ENCODE data around the gene PCDHB11. TPM values are rescaled to one million over a fixed set of nuclear protein-coding genes. Genes with fewer than 3 reads are reported as not detected.
"Not testable (repeated sequence)": the region's sequence is repeated elsewhere in the genome, so short reads cannot be mapped to it uniquely, and the experiment has no call there.

The PCDHB11 gene
- total RNA-seq, 4 donors from 2014 or later = 6.9 to 8.6 (median 7.6) TPM

DNA sequence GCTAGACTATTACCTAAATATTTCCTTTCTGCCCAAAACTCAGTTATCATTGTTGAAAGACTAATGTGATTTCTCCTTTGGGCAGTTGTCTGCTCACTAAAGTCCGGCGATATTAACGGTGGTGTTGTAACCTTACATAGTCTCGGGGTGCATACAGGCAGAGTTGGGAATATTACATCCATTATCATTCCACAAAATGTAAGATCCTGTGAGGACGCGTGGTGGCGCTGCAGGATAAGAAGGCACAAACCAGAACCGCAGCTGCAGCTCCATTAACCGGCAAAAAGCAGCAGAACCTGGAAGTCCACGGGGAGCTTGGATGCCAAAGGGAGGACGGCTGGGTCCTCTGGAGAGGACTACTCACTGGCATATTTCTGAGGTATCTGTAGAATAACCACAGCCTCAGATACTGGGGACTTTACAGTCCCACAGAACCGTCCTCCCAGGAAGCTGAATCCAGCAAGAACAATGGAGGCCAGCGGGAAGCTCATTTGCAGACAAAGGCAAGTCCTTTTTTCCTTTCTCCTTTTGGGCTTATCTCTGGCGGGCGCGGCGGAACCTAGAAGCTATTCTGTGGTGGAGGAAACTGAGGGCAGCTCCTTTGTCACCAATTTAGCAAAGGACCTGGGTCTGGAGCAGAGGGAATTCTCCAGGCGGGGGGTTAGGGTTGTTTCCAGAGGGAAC is 14.4 kb downstream of the PCDHB11 start, which contains the start of gene PCDHB13:
PCDHB13 (plus strand) TSS at position 264 of the 684 bp plus-strand sequence; CDS start at position 469, 205 bp downstream.
- TF ChIP-seq, protein P1, sequence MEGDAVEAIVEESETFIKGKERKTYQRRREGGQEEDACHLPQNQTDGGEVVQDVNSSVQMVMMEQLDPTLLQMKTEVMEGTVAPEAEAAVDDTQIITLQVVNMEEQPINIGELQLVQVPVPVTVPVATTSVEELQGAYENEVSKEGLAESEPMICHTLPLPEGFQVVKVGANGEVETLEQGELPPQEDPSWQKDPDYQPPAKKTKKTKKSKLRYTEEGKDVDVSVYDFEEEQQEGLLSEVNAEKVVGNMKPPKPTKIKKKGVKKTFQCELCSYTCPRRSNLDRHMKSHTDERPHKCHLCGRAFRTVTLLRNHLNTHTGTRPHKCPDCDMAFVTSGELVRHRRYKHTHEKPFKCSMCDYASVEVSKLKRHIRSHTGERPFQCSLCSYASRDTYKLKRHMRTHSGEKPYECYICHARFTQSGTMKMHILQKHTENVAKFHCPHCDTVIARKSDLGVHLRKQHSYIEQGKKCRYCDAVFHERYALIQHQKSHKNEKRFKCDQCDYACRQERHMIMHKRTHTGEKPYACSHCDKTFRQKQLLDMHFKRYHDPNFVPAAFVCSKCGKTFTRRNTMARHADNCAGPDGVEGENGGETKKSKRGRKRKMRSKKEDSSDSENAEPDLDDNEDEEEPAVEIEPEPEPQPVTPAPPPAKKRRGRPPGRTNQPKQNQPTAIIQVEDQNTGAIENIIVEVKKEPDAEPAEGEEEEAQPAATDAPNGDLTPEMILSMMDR (IDR thresholded peaks at IDR 0.05) = peak in 1 of 5 experiments; percentile 26
- H3K4me1 ChIP-seq, H3K27me3 ChIP-seq, H3K27ac ChIP-seq, H3K4me3 ChIP-seq: not testable (repeated sequence)
- WGBS, 2 donors = 6 to 10% methylated on average over 11 to 13 of the region's 18 CpGs
- H3K36me3 ChIP-seq = peaks cover 0 to 21% (median 0%) of the 10 kb centered on the region in 3 donors
- peak in 1 of 2 donors; percentile 24 for DNase-seq (ENCODE audit: low spot score in 2 of 2)
- peaks cover 0 to 96% (median 32%) of the 10 kb centered on the region in 4 donors for H3K9me3 ChIP-seq

DNA sequence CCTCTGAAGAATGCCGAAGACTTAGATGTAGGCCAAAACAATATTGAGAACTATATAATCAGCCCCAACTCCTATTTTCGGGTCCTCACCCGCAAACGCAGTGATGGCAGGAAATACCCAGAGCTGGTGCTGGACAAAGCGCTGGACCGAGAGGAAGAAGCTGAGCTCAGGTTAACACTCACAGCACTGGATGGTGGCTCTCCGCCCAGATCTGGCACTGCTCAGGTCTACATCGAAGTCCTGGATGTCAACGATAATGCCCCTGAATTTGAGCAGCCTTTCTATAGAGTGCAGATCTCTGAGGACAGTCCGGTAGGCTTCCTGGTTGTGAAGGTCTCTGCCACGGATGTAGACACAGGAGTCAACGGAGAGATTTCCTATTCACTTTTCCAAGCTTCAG is 15.2 kb downstream of the PCDHB11 start:
- not testable (repeated sequence) for H3K27me3 ChIP-seq; H3K27ac ChIP-seq; DNase-seq (ENCODE audit: low spot score in 2 of 2); H3K4me1 ChIP-seq; H3K4me3 ChIP-seq
- Histone ChIP-seq H3K9me3 (peaks cover 0 to 96% (median 32%) of the 10 kb centered on the region in 4 donors), H3K36me3 (peaks cover 0 to 23% (median 0%) of the 10 kb centered on the region in 3 donors)
- WGBS, 2 donors = 67 to 70% methylated on average over 12 of the region's 12 CpGs

DNA sequence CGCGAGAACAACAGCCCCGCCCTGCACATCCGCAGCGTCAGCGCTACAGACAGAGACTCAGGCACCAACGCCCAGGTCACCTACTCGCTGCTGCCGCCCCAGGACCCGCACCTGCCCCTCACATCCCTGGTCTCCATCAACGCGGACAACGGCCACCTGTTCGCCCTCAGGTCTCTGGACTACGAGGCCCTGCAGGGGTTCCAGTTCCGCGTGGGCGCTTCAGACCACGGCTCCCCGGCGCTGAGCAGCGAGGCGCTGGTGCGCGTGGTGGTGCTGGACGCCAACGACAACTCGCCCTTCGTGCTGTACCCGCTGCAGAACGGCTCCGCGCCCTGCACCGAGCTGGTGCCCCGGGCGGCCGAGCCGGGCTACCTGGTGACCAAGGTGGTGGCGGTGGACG is 16.1 kb downstream of the PCDHB11 start:
- WGBS, 2 donors = 24 to 36% methylated on average over 9 to 15 of the region's 40 CpGs
- not testable (repeated sequence) for H3K27ac ChIP-seq; H3K27me3 ChIP-seq; H3K4me3 ChIP-seq; H3K4me1 ChIP-seq; DNase-seq (ENCODE audit: low spot score in 2 of 2)
- peaks cover 0 to 25% (median 0%) of the 10 kb centered on the region in 3 donors for H3K36me3 ChIP-seq
- peaks cover 0 to 96% (median 32%) of the 10 kb centered on the region in 4 donors for H3K9me3 ChIP-seq

DNA sequence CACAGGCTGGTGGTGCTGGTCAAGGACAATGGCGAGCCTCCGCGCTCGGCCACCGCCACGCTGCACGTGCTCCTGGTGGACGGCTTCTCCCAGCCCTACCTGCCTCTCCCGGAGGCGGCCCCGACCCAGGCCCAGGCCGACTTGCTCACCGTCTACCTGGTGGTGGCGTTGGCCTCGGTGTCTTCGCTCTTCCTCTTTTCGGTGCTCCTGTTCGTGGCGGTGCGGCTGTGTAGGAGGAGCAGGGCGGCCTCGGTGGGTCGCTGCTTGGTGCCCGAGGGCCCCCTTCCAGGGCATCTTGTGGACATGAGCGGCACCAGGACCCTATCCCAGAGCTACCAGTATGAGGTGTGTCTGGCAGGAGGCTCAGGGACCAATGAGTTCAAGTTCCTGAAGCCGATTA is 16.6 kb downstream of the PCDHB11 start:
- not testable (repeated sequence) for H3K27ac ChIP-seq; DNase-seq (ENCODE audit: low spot score in 2 of 2); H3K4me1 ChIP-seq; H3K4me3 ChIP-seq; H3K27me3 ChIP-seq
- 30 to 42% methylated on average over 3 to 14 of the region's 26 CpGs for WGBS, 2 donors
- H3K9me3 ChIP-seq = peaks cover 0 to 96% (median 33%) of the 10 kb centered on the region in 4 donors
- H3K36me3 ChIP-seq = peaks cover 0 to 25% (median 0%) of the 10 kb centered on the region in 3 donors

DNA sequence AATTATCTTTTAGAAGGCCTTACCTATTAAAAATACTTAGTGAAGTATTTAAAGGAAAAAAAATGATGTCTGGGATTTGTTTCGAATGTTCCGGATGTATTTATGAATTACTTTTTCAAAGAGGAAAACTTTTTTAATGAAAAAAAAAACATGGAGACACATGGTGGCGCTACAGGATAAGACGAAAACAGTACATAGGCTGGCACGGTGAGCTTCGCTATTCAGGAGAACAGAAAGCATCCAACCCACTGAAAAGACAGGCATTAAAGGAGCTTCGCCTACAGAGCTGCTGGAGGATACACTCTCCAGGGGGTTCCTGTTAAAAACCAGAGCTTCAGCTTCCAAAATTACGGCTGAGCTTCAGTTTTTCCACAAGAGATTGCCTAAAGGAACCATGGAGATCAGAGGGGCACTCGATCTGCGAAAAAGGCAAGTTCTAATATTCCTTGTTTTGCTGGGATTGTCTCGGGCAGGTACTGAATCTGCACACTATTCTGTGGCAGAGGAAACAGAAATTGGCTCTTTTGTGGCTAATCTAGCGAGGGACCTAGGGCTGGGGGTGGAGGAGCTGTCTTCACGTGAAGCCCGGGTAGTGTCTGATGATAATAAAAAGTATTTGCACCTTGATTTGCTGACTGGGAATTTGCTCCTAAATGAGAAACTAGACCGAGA is 23.8 kb downstream of the PCDHB11 start, which contains the start of gene PCDHB14:
PCDHB14 (plus strand) TSS at position 232 of the 672 bp plus-strand sequence; CDS start at position 395, 163 bp downstream.
- no peak for DNase-seq (ENCODE audit: low spot score in 2 of 2)
- TF ChIP-seq EP300 (IDR thresholded peaks at IDR 0.05) = no peak
- TF ChIP-seq POLR2A (IDR thresholded peaks at IDR 0.05) = no peak
- TF ChIP-seq, protein P1 (IDR thresholded peaks at IDR 0.05) = no peak
- H3K27ac ChIP-seq = no peak within 1 kb of the TSS
- peaks cover 0 to 20% (median 0%) of the 10 kb centered on the region in 3 donors for H3K36me3 ChIP-seq
- peak within 1 kb of the TSS in 1 of 4 donors; percentile 27 for H3K4me3 ChIP-seq
- no peaks in the 10 kb centered on the region for H3K27me3 ChIP-seq
- 28 to 31% methylated on average over 15 of the region's 15 CpGs for WGBS, 2 donors
- H3K4me1 ChIP-seq = no peaks in the 10 kb centered on the region
- H3K9me3 ChIP-seq = peaks cover 4 to 98% (median 43%) of the 10 kb centered on the region in 4 donors

DNA sequence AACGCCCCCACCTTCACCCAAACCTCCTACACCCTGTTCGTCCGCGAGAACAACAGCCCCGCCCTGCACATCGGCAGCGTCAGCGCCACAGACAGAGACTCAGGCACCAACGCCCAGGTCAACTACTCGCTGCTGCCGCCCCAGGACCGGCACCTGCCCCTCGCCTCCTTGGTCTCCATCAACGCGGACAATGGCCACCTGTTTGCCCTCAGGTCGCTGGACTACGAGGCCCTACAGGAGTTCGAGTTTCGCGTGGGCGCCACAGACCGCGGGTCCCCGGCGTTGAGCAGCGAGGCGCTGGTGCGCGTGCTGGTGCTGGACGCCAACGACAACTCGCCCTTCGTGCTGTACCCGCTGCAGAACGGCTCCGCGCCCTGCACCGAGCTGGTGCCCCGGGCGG is 25.4 kb downstream of the PCDHB11 start:
- H3K4me3 ChIP-seq; H3K27ac ChIP-seq; H3K27me3 ChIP-seq; H3K36me3 ChIP-seq; H3K4me1 ChIP-seq; DNase-seq (ENCODE audit: low spot score in 2 of 2): not testable (repeated sequence)
- 14 to 33% methylated on average over 12 to 18 of the region's 40 CpGs for WGBS, 2 donors
- peaks cover 4 to 94% (median 41%) of the 10 kb centered on the region in 4 donors for H3K9me3 ChIP-seq

DNA sequence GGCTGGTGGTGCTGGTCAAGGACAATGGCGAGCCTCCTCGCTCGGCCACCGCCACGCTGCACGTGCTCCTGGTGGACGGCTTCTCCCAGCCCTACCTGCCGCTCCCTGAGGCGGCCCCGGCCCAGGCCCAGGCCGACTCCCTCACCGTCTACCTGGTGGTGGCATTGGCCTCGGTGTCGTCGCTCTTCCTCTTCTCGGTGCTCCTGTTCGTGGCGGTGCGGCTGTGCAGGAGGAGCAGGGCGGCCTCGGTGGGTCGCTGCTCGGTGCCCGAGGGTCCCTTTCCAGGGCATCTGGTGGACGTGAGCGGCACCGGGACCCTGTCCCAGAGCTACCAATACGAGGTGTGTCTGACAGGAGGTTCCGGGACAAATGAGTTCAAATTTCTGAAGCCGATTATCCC is 26.0 kb downstream of the PCDHB11 start:
- not testable (repeated sequence) for H3K36me3 ChIP-seq; H3K4me3 ChIP-seq; H3K27me3 ChIP-seq; H3K4me1 ChIP-seq; H3K27ac ChIP-seq; DNase-seq (ENCODE audit: low spot score in 2 of 2)
- WGBS, 2 donors = 40 to 51% methylated on average over 8 to 18 of the region's 30 CpGs
- H3K9me3 ChIP-seq = peaks cover 4 to 94% (median 40%) of the 10 kb centered on the region in 4 donors

Data from tibial nerve (tissue), 4 donors.